PC-3 (cell line): ENCODE measurements around the gene APCDD1L.

Source experiments
- EZH2 ChIP-seq: fragments of 300-600 bp; sonication (generic); IDR thresholded peaks from one replicate; pipeline ENCODE4 v1.6.1; 2017; ENCODE audit warnings: antibody characterized with exemption, mild to moderate bottlenecking, low read length; ENCODE audit not compliant: unreplicated experiment
- TF ChIP-seq, protein P1 (sequence below): fragments of 300-600 bp; sonication (generic); conservative IDR thresholded peaks from 2 replicates; pipeline ENCODE4 v1.5.1; 2017; ENCODE audit warnings: antibody characterized with exemption, low read depth, mild to moderate bottlenecking, low read length

GRCh38 chr20:58559368-58559729 is 44.1 kb upstream of the APCDD1L start:
- TF ChIP-seq, protein P1, sequence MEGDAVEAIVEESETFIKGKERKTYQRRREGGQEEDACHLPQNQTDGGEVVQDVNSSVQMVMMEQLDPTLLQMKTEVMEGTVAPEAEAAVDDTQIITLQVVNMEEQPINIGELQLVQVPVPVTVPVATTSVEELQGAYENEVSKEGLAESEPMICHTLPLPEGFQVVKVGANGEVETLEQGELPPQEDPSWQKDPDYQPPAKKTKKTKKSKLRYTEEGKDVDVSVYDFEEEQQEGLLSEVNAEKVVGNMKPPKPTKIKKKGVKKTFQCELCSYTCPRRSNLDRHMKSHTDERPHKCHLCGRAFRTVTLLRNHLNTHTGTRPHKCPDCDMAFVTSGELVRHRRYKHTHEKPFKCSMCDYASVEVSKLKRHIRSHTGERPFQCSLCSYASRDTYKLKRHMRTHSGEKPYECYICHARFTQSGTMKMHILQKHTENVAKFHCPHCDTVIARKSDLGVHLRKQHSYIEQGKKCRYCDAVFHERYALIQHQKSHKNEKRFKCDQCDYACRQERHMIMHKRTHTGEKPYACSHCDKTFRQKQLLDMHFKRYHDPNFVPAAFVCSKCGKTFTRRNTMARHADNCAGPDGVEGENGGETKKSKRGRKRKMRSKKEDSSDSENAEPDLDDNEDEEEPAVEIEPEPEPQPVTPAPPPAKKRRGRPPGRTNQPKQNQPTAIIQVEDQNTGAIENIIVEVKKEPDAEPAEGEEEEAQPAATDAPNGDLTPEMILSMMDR: no peak
- TF ChIP-seq EZH2: no peak
